ENCODE measurements around the gene DRG2. TPM values are rescaled to one million over a fixed set of nuclear protein-coding genes. Genes with fewer than 3 reads are reported as not detected.
A peak's percentile ranks its signal among the peaks of the same experiment; 100 is the strongest.

Gene DRG2
- total and polyA plus RNA-seq, 2 of the 13 experiments (the other 11 are each of a cell fraction or from before 2014, with no cell fraction given): 20.1 to 26.6 TPM

DNA sequence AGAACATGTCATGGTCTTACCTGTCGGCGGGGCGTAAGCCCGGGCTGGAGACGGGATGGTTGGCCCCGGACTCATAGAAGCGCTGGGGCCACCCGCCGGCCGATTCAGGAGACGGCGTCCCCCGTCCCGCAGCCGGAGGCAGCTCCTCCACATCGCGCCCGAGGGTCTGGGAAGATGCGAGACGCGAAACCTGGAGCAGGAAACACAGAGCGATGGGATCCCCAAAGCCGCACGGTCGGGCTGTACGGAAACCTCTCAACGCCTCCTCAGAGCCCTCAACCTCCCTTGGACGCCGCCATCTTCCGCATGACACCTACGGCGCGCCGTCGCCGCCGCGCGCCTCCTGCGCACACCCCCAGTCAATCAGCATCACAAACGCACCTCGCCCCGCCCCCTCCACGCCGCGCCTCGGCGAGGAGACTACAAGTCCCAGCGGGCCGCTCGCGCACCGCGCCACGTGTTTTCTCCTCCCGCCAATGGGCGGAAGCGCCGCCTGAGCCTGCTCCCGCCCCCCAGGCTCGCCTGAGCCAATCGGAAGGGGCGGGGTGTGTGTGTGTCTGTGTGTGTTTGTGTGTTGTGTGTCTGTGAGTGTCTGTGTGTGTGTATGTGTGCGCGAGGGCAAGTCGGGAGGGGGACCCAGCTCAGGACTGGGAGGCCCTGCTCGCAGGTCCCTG, 48.8 kb upstream of the DRG2 start, which contains the start of the genes ATPAF2 and GID4 (continued):
- TF ChIP-seq ONECUT2 (CRISPR knock-in tag; IDR thresholded peaks at IDR 0.05) (no peak), RBM39 (IDR thresholded peaks at IDR 0.05; ENCODE audit: low read depth, low read length, poor library complexity, severe bottlenecking) (no peak), JUN (CRISPR knock-in tag; IDR thresholded peaks at IDR 0.05) (0 out of 2 replicates have a peak, but pooled peaks have one; percentile 25), POLR2A (IDR thresholded peaks at IDR 0.05; ENCODE audit: insufficient read depth in 1 of 2, low read depth in 2 of 2, low read length in 2 of 2) (peak; percentile 71 to 83), XRCC5 (optimal IDR thresholded peaks at IDR 0.05; ENCODE audit: low read length) (peak; percentile 60), POLR2G (IDR thresholded peaks at IDR 0.05; ENCODE audit: low read depth, low read length) (peak; percentile 68), HES4 (CRISPR knock-in tag; IDR thresholded peaks at IDR 0.05; ENCODE audit: borderline replicate concordance) (no peak), SMAD3 (CRISPR knock-in tag; IDR thresholded peaks at IDR 0.05) (0 out of 2 replicates have a peak, but pooled peaks have one; percentile 36), HOXD1 (CRISPR knock-in tag; IDR thresholded peaks at IDR 0.05) (peak; percentile 70; the same call in 1 of the 2 replicates), KDM5B (CRISPR knock-in tag; IDR thresholded peaks at IDR 0.05; ENCODE audit: borderline replicate concordance) (peak; percentile 72; the same call in 1 of the 2 replicates), POLR2AphosphoS5 (IDR thresholded peaks at IDR 0.05; ENCODE audit: low read depth, low read length) (peak; percentile 75), RFXAP (CRISPR knock-in tag; IDR thresholded peaks at IDR 0.05; ENCODE audit: borderline replicate concordance) (peak; percentile 83; the same call in 1 of the 2 replicates), SNAI1 (CRISPR knock-in tag; IDR thresholded peaks at IDR 0.05; ENCODE audit: borderline replicate concordance) (peak; percentile 92; the same call in 1 of the 2 replicates)
- TF ChIP-seq, protein P1, sequence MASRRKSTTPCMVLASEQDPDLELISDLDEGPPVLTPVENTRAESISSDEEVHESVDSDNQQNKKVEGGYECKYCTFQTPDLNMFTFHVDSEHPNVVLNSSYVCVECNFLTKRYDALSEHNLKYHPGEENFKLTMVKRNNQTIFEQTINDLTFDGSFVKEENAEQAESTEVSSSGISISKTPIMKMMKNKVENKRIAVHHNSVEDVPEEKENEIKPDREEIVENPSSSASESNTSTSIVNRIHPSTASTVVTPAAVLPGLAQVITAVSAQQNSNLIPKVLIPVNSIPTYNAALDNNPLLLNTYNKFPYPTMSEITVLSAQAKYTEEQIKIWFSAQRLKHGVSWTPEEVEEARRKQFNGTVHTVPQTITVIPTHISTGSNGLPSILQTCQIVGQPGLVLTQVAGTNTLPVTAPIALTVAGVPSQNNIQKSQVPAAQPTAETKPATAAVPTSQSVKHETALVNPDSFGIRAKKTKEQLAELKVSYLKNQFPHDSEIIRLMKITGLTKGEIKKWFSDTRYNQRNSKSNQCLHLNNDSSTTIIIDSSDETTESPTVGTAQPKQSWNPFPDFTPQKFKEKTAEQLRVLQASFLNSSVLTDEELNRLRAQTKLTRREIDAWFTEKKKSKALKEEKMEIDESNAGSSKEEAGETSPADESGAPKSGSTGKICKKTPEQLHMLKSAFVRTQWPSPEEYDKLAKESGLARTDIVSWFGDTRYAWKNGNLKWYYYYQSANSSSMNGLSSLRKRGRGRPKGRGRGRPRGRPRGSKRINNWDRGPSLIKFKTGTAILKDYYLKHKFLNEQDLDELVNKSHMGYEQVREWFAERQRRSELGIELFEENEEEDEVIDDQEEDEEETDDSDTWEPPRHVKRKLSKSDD (CRISPR knock-in tag; IDR thresholded peaks at IDR 0.05; ENCODE audit: low read depth): peak; percentile 43; the same call in 1 of the 2 replicates
- TF ChIP-seq, protein P2, sequence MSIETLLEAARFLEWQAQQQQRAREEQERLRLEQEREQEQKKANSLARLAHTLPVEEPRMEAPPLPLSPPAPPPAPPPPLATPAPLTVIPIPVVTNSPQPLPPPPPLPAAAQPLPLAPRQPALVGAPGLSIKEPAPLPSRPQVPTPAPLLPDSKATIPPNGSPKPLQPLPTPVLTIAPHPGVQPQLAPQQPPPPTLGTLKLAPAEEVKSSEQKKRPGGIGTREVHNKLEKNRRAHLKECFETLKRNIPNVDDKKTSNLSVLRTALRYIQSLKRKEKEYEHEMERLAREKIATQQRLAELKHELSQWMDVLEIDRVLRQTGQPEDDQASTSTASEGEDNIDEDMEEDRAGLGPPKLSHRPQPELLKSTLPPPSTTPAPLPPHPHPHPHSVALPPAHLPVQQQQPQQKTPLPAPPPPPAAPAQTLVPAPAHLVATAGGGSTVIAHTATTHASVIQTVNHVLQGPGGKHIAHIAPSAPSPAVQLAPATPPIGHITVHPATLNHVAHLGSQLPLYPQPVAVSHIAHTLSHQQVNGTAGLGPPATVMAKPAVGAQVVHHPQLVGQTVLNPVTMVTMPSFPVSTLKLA (IDR thresholded peaks at IDR 0.05): peak; percentile 96
- TF ChIP-seq, protein P3, sequence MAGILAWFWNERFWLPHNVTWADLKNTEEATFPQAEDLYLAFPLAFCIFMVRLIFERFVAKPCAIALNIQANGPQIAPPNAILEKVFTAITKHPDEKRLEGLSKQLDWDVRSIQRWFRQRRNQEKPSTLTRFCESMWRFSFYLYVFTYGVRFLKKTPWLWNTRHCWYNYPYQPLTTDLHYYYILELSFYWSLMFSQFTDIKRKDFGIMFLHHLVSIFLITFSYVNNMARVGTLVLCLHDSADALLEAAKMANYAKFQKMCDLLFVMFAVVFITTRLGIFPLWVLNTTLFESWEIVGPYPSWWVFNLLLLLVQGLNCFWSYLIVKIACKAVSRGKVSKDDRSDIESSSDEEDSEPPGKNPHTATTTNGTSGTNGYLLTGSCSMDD (CRISPR knock-in tag; IDR thresholded peaks at IDR 0.05): no peak

Data from HepG2 (cell line).